T-helper 22 cell (primary cell): ENCODE data around the gene LACC1.

ENCODE experiments used
- DNase-seq: peaks from one replicate; pipeline ENCODE4 v3.0.0-alpha.2; 2020; ENCODE audit warnings: low read depth

The LACC1 gene

GRCh38 chr13:43879755-43880181, at the start of gene LACC1:
TSS of gene LACC1 (plus strand) at chr13:43879904. CDS start at chr13:43880986, 1,082 bp downstream.
- DNase-seq, result peak; percentile 11

GRCh38 chr13:43830497-43830881, 49.2 kb upstream of the LACC1 start:
- no peak for DNase-seq

GRCh38 chr13:43831088-43831487, 48.6 kb upstream of the LACC1 start:
- no peak for DNase-seq

DNA sequence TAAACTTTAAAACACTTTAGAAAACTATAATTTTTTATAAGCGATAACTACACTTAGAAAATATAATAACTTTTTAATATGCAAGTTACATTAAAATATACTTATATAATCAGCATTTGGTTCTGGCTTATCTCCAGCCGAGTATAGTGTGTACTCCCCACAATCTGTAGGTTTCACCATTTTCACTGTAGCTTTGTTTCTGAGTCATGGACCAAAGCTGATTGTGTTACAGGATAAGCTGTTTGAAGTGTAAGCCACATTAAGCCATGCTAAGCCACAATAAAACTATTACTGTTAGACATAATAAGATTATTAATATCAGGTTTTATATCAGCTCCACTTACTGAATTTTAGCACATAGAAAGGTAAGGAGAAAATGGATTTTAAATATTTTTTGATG, 44.0 kb upstream of the LACC1 start:
- no peak for DNase-seq

DNA sequence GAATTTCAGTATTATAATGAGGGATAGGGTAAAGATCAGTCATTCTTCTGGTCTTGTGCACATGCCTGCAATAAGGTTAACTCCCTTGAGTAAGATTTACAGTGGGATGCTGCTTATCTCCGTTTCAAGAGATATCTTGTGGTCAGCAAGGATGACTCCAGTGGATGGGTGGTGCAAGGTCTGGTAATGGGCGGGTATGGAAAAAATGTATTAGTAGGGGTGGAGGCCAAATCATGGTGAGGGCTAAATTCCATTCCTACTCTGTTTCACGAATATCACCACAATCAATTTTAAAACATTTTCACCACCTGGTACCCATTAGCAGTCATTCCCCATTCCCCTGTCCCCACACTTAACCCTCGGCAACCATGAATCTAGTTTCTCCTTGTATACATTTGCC, 40.8 kb upstream of the LACC1 start:
- DNase-seq, result no peak

DNA sequence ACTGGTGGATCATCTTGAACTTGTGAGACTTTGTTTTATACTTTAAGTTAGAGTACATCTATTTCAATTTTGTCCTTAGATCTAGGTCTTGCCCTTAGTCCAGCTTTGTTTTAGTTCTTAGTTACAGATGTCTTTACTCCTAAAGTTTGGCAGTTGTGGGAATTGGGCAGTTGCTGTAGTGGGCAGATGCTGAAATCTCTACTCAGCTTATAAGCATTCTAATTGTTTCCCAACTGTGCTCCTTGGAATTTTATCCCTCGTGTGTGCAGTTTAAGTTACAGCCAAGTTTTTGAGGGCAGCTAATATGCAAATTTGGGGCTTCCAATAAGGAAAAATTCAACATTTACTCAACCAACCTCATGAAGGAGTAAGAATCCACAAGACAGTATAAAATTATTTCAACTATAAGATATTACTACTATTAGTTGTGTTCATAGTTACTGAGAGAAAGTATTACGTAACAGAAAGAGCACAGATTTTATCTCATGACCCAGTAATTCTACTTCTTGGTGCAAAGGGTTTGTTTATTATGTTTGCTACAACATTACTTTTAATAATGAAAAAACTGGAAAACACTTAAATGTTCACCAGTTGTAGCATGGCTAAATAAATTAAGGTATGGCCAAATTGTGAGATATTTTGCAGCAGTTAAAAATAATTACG, 33.1 kb upstream of the LACC1 start:
- no peak for DNase-seq

GRCh38 chr13:43848001-43848649, 31.6 kb upstream of the LACC1 start:
- DNase-seq, result no peak

DNA sequence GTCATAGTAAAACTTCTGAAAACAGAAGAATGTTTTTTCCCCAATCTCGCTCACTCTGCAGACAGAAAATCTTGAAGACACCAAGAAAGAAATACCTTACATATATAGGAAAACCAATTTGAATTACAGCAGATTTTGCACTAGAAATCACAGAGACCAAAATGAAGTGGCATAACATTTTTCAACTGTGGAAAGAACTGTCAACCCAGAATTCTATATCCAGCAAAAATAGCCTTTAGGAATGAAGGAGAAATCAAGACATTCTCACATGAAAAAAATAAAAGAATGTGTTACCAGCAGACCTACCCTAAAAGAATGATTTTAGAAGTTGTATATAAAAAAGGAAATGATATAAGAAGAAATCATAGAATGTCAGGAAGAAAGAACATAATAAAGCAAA, 28.8 kb upstream of the LACC1 start:
- no peak for DNase-seq

DNA sequence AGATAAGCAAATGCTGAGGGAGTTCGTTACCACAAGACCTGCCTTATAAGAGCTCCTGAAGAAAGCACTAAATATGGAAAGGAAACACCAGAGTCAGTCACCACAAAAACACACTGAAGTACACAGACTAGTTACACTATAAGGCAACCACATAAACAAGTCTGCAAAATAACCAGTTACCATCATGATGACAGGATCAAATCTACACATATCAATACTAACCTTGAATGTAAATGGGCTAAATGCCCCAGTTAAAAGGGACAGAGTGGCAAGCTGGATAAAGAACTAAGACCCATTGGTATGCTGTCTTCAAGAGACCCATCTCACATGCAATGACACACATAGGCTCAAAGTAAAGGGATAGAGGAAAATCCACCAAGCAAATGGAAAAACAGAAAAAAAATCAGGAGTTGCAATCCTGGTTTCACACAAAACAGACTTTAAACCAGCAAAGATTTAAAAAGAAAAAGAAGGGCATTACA, 26.7 kb upstream of the LACC1 start:
- DNase-seq, result no peak

DNA sequence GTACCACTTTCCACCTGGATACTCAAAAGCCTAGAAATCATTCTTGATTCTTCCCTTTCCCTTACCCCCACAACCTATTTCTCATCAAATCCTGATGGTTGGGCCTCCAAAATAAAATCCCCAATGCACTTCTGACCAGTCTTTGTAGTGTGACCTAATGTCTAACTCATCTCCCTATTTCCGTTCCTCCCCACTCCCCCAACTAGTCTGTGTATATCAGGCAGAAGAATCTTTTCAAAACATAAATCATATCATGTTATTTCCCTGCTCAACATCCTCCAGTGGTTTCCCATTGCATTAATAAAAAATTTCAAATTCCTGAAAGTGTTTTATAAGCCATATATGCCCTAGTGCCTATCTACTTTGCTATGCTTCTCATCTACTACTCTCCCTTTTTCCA, 17.8 kb upstream of the LACC1 start:
- DNase-seq, result no peak

GRCh38 chr13:43864921-43865320, 14.8 kb upstream of the LACC1 start:
- no peak for DNase-seq

DNA sequence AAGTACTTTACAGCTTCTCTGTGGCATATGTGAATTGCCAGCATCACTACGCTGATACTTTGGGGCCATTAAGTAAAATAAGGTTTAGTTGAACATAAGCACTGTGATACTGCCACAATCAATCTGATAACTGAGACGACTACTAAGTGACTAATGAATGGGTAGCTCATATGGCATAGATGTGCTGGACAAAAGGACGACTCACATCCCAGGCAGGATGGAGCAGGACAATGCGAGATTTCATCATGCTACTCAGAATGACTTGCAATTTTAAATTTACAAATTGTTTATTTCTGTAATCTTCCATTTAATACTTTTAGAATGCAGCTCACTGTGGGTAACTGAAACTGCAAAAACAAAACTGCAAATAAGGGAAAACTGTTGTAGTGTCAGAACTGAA, 13.8 kb upstream of the LACC1 start:
- DNase-seq, result no peak

- DNase-seq, result no peak
Observed at GRCh38 chr13:43872181-43872580, 7.5 kb upstream of the LACC1 start.

DNA sequence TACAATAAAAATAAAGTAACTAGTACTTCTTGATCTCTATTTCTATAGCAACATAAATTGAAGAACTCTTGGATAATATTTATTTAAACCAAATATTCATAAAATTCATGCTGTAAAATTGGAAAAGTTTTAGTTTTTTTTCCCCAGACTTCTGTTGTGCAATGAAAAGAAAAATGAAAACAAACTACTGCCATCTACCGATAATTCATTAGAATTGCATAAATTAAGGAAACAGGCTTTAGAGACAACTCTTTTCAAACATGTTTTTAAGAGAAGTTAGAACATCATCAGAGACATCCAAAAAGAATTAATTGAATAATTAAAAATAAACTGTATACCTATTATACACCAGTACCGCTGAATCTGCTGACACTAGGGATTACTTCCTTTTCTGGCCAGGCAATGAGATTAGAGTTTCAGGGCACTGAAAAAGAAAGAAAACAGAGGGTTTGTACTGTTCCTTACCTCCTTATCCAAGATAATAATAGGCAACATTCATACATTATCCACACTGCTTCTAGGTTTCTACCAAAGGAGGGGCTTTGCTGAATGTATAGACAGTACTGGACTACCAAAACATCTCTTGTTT, 5.1 kb upstream of the LACC1 start:
- no peak for DNase-seq

GRCh38 chr13:43876366-43876765, 3.3 kb upstream of the LACC1 start:
- DNase-seq, result no peak

- no peak for DNase-seq
Observed at GRCh38 chr13:43877326-43877725, 2.4 kb upstream of the LACC1 start.

GRCh38 chr13:43877766-43878165, 1.9 kb upstream of the LACC1 start:
- DNase-seq, result no peak

DNA sequence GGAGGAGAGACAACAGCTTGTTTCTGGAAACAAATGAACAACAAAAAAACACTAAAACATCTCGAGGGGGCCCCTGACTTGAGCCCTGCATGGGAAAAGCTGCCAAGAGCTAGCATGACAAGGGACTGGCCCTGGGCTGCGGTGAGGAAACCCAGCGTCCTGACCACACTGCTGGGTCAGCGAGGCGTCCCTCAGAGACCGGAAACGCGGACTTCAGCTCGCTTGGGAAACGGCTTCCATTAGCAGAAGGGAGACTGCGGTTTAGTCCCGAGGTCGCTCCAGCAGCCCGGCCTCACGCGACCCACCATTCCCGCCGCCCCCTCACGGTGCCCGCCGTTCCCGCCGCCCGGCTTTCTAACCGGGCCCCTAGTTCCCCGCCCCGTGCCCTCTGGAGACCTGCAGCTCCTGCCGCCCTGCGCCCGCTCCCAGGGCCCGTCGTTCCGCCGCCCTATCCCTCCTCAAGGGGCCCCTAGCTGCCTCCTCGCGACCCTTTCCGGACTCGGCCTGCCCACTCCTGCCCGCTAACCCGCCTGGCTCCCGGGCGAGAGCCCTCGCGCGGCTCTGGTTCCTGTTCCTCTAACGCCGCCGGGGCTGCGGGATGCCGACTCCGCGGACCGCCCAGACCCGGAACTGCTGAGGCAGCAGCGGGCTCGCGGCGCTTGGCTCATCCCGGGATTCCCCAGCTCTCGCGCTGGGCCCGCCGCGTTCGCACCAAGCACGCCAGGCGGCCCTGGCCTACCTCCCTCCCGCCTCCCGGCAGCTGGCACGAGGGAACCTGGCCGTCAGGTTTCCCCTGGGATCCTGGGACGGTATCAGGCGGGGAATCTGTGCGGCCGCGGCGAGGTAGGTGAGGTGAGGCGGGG, 581 bp upstream of the LACC1 start, which contains the start of gene CCDC122:
CCDC122 (minus strand) TSS at position 849 of the 863 bp plus-strand sequence. CDS start 10,364 bp downstream, outside the sequence.
- DNase-seq, result peak; percentile 62

DNA sequence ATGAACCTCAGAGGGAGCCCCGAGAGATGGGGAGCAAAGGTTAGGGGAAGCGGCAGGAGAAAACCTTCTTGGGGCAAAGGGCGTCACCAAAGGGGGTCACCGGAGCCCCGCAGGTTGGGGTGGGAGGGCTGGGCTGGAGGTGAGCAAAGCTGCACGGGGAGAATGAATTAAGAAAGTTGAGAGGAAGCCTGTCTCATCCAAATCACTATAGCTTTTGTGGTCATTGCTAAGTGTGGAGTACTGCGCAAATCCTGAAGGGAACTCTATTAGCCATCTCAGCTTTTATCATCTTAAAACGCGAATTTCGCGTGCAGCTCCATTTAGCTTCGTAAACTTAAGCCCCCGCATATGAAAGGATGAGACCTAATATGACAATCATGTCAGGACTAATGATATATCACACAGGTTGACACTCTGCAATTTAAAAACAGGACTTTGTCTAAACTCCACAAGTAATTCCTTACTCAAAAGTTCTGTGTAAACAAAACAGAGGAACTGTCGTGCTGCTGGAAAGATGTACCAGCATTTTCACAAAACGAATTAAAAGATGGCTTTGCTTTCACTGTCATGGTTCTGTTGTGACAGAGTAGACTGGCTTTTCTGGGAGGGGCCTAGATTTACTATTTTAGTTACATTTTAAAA, 631 bp downstream of the LACC1 start:
- no peak for DNase-seq

DNA sequence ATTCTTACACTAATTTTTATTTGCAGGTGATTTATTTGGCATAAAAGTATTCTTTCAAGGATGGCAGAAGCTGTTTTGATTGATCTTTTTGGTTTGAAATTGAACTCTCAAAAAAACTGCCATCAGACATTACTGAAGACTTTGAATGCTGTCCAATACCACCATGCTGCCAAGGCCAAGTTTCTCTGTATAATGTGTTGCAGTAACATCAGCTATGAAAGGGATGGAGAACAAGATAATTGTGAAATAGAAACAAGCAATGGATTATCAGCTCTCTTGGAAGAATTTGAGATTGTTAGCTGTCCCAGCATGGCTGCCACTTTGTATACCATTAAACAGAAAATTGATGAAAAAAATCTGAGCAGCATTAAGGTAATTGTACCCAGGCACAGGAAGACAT, 1.2 kb downstream of the LACC1 start:
- no peak for DNase-seq

- DNase-seq, result no peak
Observed at GRCh38 chr13:43881580-43881979, 1.9 kb downstream of the LACC1 start.

GRCh38 chr13:43883631-43884030, 3.9 kb downstream of the LACC1 start:
- no peak for DNase-seq
